ENCODE results near the gene PRMT9.
A peak's percentile ranks its signal among the peaks of the same experiment; 100 is the strongest.

PRMT9 gene

GRCh38 chr4:147707892-147708672 is 24.1 kb upstream of the PRMT9 start:
- peak; percentile 45 to 66 for DNase-seq
- TF ChIP-seq POLR2A (IDR thresholded peaks at IDR 0.05; ENCODE audit: low read length) (no peak), GATA1 (IDR thresholded peaks at IDR 0.05; ENCODE audit: low read depth, low read length) (no peak)

GRCh38 chr4:147704846-147705245 is 20.9 kb upstream of the PRMT9 start:
- DNase-seq, result no peak

GRCh38 chr4:147696866-147697265 is 12.9 kb upstream of the PRMT9 start:
- DNase-seq, result no peak

More at GRCh38 chr4:147704846-147705245, 20.9 kb upstream of the PRMT9 start:
- TF ChIP-seq POLR2A (IDR thresholded peaks at IDR 0.05; ENCODE audit: low read length) (no peak), GATA1 (IDR thresholded peaks at IDR 0.05; ENCODE audit: low read depth, low read length) (no peak)

GRCh38 chr4:147693218-147693617 is 9.3 kb upstream of the PRMT9 start:
- no peak for TF ChIP-seq POLR2A (IDR thresholded peaks at IDR 0.05; ENCODE audit: low read length)
- TF ChIP-seq GATA1 (IDR thresholded peaks at IDR 0.05; ENCODE audit: low read depth, low read length), result no peak
- no peak for DNase-seq

More at GRCh38 chr4:147696866-147697265, 12.9 kb upstream of the PRMT9 start:
- TF ChIP-seq GATA1 (IDR thresholded peaks at IDR 0.05; ENCODE audit: low read depth, low read length) (no peak), POLR2A (IDR thresholded peaks at IDR 0.05; ENCODE audit: low read length) (no peak)

- no peak for DNase-seq
- no peak for TF ChIP-seq GATA1 (IDR thresholded peaks at IDR 0.05; ENCODE audit: low read depth, low read length)
- no peak for TF ChIP-seq POLR2A (IDR thresholded peaks at IDR 0.05; ENCODE audit: low read length)
These were observed 7.9 kb upstream of the PRMT9 start for GRCh38 chr4:147691820-147692219.

GRCh38 chr4:147689067-147689466 is 5.1 kb upstream of the PRMT9 start:
- DNase-seq, result no peak
- TF ChIP-seq POLR2A (IDR thresholded peaks at IDR 0.05; ENCODE audit: low read length) (no peak), GATA1 (IDR thresholded peaks at IDR 0.05; ENCODE audit: low read depth, low read length) (no peak)

- TF ChIP-seq POLR2A (IDR thresholded peaks at IDR 0.05; ENCODE audit: low read length) (no peak), GATA1 (IDR thresholded peaks at IDR 0.05; ENCODE audit: low read depth, low read length) (no peak)
- DNase-seq, result peak; percentile 47 to 58
These were observed 773 bp downstream of the PRMT9 start for GRCh38 chr4:147683188-147683591.

- no peak for TF ChIP-seq POLR2A (IDR thresholded peaks at IDR 0.05; ENCODE audit: low read length)
- TF ChIP-seq GATA1 (IDR thresholded peaks at IDR 0.05; ENCODE audit: low read depth, low read length), result no peak
- DNase-seq, result peak; percentile 14 to 22
These were observed 1.2 kb downstream of the PRMT9 start for GRCh38 chr4:147682755-147683154.

GRCh38 chr4:147678796-147679549 is 5.0 kb downstream of the PRMT9 start:
- peak in 1 of 2 experiments; percentile 9 for DNase-seq
- TF ChIP-seq GATA1 (IDR thresholded peaks at IDR 0.05; ENCODE audit: low read depth, low read length) (no peak), POLR2A (IDR thresholded peaks at IDR 0.05; ENCODE audit: low read length) (no peak)

- no peak for TF ChIP-seq POLR2A (IDR thresholded peaks at IDR 0.05; ENCODE audit: low read length)
- no peak for TF ChIP-seq GATA1 (IDR thresholded peaks at IDR 0.05; ENCODE audit: low read depth, low read length)
- no peak for DNase-seq
These were observed 5.9 kb downstream of the PRMT9 start for GRCh38 chr4:147678106-147678505.

- TF ChIP-seq GATA1 (IDR thresholded peaks at IDR 0.05; ENCODE audit: low read depth, low read length), result no peak
- no peak for TF ChIP-seq POLR2A (IDR thresholded peaks at IDR 0.05; ENCODE audit: low read length)
- DNase-seq, result no peak
These were observed 9.5 kb downstream of the PRMT9 start for GRCh38 chr4:147674496-147674895.

GRCh38 chr4:147674073-147674472 is 9.9 kb downstream of the PRMT9 start:
- TF ChIP-seq POLR2A (IDR thresholded peaks at IDR 0.05; ENCODE audit: low read length), result no peak
- TF ChIP-seq GATA1 (IDR thresholded peaks at IDR 0.05; ENCODE audit: low read depth, low read length), result no peak
- no peak for DNase-seq

GRCh38 chr4:147658501-147658900 is 25.5 kb downstream of the PRMT9 start:
- TF ChIP-seq POLR2A (IDR thresholded peaks at IDR 0.05; ENCODE audit: low read length) (no peak), GATA1 (IDR thresholded peaks at IDR 0.05; ENCODE audit: low read depth, low read length) (no peak)
- DNase-seq, result no peak

GRCh38 chr4:147655639-147656038 is 28.3 kb downstream of the PRMT9 start:
- DNase-seq, result no peak
- TF ChIP-seq GATA1 (IDR thresholded peaks at IDR 0.05; ENCODE audit: low read depth, low read length), result no peak
- no peak for TF ChIP-seq POLR2A (IDR thresholded peaks at IDR 0.05; ENCODE audit: low read length)
